ENCODE measurements around the gene PAMR1. TPM values are rescaled to one million over a fixed set of nuclear protein-coding genes. Genes with fewer than 3 reads are reported as not detected.
"Not testable (repeated sequence)": the region's sequence is repeated elsewhere in the genome, so short reads cannot be mapped to it uniquely, and the experiment has no call there.

PAMR1 gene
- total RNA-seq, 1 experiment from 2014 or later, result not detected

GRCh38 chr11:35545391-35546003 is 20.1 kb upstream of the PAMR1 start:
- no peak for DNase-seq (ENCODE audit: low read depth)

- DNase-seq (ENCODE audit: low read depth), result no peak
Measured at GRCh38 chr11:35543481-35543880, 18.1 kb upstream of the PAMR1 start.

GRCh38 chr11:35541621-35542375 is 16.4 kb upstream of the PAMR1 start:
- no peak for DNase-seq (ENCODE audit: low read depth)

DNA sequence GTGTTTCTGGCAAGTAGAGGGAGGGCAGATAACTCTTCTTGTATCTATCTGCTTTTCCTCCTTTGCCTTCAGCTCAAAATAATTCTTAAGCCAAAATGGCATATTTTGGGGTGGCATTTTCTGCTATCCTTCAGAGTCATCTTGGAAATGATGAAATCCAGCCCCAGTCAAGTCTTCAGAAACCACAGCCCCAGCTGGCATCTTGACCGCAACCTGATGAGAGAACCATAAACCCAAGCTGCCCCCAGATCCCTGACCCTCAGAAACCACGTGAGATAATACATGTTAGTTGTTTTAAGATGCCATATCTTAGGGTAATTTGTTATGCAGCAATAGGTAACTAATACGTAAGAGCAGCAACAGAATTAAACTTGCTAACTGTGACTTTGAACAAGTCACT is 15.1 kb upstream of the PAMR1 start:
- DNase-seq (ENCODE audit: low read depth), result no peak

- peak; percentile 27 for DNase-seq (ENCODE audit: low read depth)
Measured at GRCh38 chr11:35539781-35540281, 14.4 kb upstream of the PAMR1 start.

- DNase-seq (ENCODE audit: low read depth), result no peak
Measured at GRCh38 chr11:35539256-35539655, 13.8 kb upstream of the PAMR1 start.

DNA sequence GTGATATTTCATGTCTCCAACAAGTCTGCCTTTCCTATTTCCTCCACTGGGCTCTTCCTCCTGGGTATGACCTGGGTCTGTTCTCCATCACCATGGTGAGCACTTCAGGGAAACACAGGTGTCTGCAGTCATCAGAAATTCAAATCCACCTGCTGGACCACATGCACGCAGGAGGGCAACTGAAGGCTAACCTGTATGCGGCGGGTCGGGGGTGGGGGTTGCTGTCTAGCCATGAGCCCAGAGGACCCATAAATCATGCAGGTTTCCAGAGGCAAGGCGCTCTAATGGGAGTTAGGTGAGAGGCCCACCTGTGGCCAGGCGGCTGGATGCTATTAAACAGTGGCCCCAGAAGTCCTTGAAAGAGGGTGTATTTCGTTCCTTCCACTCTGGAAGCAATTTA is 11.1 kb upstream of the PAMR1 start:
- no peak for DNase-seq (ENCODE audit: low read depth)

- no peak for DNase-seq (ENCODE audit: low read depth)
Measured at GRCh38 chr11:35531246-35531645, 5.8 kb upstream of the PAMR1 start.

GRCh38 chr11:35529971-35530495 is 4.6 kb upstream of the PAMR1 start:
- peak; percentile 84 for DNase-seq (ENCODE audit: low read depth)

DNA sequence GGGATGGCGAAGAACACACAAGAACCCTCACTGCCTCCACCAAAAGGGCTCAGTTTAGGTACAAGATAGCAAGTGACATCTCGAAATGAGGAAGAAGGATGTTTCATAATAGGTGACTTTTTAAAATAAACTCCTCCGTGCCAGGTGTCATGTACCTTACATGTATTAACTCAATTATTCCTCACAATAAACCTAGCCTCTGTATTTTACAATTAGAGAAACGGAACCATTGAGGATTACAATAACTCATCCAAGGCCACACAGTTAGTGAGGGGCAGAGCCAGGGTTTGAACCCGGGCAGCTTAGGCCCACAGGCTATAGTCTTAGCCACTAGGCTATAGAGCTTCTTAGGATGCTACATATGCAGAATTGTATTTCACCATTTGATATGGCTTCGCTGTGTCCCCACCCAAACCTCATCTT is 965 bp upstream of the PAMR1 start:
- DNase-seq (ENCODE audit: low read depth), result peak; percentile 63

- DNase-seq (ENCODE audit: low read depth), result peak; percentile 47
Measured at GRCh38 chr11:35524780-35525179, 636 bp downstream of the PAMR1 start.

DNA sequence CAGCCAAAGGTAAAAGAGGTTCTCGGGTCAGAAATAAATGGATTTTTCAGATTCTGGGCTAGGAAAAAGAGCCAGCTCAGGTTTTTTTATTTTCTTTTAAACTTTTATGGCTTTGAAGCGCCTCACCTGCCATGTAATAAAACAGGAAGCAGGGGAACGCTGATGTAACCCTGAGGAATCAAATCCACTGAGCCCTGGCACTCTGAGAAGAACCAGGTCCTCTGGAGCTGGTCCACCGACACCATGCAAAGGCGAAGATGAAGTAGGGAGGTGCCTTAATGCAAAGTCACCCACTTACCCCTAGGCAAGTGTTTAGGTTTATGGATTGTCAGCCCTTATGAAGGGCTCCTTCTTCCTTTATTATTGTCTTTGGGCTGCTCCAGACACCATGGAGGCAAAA is 1.6 kb downstream of the PAMR1 start:
- no peak for DNase-seq (ENCODE audit: low read depth)

DNA sequence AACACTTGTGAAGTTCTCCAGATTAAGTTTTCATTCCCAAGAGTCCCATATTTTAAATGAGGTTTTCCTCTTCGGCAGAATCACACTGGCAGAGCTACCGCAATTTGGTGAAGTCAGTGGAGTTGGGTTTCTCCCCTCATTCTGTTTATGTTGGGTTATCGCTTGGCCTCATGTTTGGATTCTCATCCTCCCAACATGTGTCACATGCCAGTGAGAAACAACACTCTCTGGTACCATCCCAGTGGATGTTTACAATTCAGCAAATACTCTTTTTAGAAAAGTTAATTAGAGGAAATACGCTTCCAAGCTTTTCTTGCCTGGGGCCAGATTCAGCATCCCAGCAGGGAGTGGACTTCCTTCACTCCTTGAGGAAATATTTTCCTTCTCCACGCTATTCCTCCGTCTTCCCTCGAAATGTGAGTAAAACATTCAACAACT is 2.1 kb downstream of the PAMR1 start:
- no peak for DNase-seq (ENCODE audit: low read depth)

DNA sequence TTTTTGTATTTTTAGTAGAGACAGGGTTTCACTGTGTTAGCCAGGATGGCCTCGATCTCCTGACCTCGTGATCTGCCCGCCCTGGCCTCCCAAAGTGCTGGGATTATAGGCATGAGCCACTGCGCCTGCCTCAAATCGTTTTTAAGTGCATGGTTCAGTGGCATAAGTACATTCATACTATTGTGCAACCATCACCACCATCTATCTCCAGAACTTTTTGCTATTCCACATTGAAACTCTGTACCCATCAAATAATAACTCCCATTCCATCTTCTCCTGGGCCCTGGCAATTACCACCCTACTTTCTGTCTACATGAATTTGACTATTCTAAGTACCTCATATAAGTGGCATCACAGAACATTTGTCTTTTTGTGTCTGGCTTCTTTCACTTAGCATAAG is 3.3 kb downstream of the PAMR1 start:
- DNase-seq (ENCODE audit: low read depth), result not testable (repeated sequence)

DNA sequence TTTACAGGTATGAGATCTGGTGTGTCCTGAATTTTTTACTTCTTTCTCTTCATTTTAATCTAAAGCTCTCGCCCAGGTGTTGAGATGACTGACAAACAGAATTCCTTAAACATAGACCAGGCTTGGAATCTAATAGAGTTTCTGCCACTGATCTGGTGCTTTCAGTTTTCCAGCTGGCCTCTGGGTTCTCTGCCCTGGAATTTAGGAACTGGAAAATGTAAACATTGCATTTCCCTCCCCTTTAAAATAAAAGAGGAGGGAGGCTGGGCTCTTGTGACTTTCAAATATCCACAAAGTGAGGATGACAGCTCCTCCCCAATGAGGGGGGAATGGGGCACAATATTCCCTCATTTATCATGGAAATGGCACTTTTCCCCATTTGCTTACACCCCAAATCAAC is 5.0 kb downstream of the PAMR1 start:
- DNase-seq (ENCODE audit: low read depth), result no peak

DNA sequence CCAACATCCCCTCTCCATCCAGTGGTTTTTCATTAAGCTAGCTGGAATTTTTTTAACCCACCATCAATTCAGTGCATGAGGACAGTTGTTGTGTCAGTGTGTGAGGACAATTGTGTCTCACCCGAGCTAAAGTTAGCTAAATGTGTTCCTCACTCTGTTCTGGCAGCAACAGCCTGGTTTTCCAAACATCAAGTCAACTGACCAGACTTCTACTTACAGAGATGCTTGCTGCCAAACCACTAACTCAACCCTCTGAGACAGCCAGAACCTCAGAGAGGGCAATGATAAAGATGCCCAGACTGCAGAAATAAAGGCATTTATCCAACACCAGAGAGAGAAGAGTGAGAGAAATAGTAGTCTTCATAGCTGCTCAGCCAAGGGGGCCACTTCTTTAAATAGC is 6.7 kb downstream of the PAMR1 start:
- DNase-seq (ENCODE audit: low read depth), result no peak

- DNase-seq (ENCODE audit: low read depth), result no peak
Measured at GRCh38 chr11:35517481-35517880, 7.9 kb downstream of the PAMR1 start.

- DNase-seq (ENCODE audit: low read depth), result no peak
Measured at GRCh38 chr11:35516403-35516802, 9.0 kb downstream of the PAMR1 start.

DNA sequence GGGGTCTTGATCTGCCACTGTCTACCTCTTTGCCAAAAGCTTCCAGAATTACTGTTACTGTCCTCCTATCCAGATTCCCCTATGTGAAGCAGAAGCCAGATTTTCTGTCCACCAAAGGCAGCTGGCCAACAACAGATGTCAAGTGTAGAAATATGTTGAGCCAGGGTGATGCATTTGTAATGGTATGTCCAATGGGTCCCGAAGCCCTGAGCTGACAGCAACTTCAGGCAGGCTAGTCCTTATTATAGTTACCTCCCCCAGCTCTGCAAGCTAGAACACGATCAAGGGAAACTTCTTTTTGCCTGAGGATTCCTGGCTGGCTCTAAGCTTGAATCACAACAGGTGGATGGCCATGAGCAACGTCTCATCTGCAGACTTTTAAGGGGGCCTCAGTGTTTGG is 10.2 kb downstream of the PAMR1 start:
- DNase-seq (ENCODE audit: low read depth), result no peak

- DNase-seq (ENCODE audit: low read depth), result no peak
Measured at GRCh38 chr11:35514481-35514880, 10.9 kb downstream of the PAMR1 start.

DNA sequence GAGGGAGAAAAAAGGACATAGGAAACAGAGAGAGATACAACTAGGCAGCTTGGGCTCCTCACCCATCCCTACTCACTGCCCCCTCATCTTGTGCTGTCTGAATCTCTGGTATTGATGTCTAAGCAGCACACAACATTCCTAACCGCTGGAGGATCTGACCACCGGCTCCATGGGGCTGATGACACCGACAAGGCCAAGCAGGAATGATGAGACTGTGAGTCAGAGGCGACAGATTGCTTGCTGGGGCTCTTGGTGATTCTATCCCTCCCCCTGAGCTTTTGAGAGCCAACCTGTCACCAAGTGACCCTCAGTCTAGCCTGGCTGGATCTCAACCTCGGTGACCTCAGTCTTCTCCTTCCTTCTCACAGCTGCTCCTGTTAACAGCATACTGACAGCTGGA is 13.8 kb downstream of the PAMR1 start:
- DNase-seq (ENCODE audit: low read depth), result peak; percentile 83

DNA sequence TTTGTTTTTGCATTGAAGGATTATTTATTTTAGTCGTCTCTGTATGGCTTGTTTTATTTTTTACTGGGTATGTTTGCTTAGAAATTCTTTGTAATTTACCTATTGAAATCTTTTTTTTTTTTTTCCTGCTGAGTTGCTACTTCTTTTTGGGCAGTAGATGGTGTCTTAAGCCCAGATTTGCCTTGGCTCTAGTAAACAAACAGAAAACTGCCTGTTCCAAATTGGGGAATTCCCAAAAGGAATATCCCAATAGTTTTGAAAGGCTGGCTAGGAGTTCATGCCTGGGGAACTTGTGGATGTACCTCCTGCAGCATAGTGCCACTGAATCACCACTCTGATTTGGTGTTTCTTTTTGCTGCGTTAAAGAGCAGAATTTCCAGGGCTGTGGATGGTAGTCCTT is 17.7 kb downstream of the PAMR1 start:
- peak; percentile 29 for DNase-seq (ENCODE audit: low read depth)

DNA sequence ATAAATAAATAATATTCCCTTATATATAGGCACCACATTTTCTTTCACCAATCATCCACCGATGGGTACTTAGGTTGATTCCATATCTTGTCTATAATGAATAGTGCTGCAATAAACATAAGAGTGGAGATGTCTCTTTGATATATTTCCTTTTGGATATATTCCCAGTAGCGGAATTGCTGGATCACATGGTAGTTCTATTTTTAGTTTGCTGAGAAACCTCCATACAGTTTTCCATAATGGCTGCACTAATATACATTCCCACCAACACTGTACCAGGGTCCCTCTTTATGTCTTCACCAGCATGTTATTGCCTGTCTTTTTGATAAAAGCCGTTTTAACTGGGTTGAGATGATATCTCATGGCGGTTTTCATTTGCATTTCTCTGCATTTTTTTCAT is 23.6 kb downstream of the PAMR1 start:
- no peak for DNase-seq (ENCODE audit: low read depth)

Measured in HT1080 (cell line).